ENCODE data around the gene BTNL9.
"Not testable (repeated sequence)": the region's sequence is repeated elsewhere in the genome, so short reads cannot be mapped to it uniquely, and the experiment has no call there.

BTNL9 gene

GRCh38 chr5:181062631-181063030, 22.6 kb downstream of the BTNL9 start:
- no peak for DNase-seq

- no peak for DNase-seq
Observed at GRCh38 chr5:181063514-181063913, 23.4 kb downstream of the BTNL9 start.

- no peak for DNase-seq
Observed at GRCh38 chr5:181064987-181065386, 24.9 kb downstream of the BTNL9 start.

DNA sequence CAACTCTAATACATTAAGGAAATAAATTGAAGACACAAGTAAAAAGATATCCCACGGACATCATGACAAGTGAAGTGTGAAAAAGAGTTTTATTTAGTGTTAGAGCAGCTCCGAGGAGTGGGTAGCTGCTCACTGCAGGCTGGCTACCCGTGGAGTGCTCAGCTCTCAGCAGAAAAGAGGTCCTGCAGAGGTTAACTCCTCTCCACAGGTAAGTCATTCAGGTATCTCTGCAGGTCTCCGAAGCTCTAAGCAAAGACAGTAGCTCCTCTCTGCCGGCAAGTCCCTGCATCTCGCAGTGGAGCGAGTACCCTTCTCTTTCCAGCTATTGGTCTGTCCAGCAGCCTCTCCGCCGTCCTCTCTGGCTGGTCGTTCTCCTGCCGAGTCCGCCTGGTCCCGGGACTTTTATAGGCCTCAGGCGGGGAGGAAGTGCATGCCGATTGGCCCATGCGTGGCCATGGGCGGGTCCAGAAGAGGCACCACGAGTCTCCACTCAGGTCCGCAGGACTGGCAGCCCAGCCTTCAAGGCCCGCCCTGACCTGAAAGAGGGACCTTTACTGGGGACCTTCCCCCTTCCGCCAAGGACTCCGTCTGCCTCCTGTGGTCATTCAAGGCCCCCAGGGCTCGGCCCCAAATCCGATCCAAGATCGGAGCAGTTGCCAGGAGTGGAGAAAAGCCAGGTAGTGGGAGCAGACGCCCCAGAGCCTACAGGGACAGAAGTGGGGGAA, 29.9 kb downstream of the BTNL9 start:
- no peak for DNase-seq

DNA sequence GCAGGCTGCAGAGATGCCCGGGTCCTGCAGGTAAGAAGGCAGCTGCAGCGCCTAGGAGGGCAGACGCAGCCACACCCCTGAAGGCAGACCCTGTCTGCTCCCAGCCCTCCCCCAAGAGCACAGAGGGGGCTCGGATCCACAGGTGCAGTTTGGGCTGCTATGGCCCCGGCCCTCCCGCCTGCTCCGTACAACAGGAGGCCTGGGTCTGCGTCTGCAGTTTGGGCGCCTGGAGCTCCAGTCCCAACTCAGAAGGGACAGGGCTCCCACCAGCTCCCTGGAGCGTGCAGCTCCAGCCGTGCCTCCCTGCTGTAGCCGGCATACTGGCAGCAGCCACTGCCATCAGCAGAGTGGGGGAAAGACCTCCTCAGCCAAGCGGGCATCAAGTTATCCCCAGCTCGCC, 30.5 kb downstream of the BTNL9 start:
- DNase-seq = no peak

DNA sequence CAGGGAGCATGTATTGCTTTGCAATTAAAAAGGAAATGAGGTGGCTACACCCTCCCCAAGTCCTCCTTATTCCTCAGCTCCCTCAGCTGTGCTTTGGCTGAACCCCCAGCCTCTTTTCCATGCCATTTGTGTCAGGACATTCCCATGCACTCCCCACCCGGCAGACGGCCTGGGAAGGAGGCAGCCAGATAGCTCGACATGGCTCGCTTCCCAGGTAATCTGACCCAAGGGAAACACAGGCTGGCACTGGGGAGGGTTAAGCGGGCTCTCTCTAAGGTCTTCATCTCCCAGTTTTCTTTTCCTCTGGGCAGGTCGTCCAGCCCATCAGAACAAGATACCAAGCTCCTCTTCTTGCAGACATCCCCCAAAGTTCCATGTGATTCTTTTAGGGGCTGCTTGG, 31.2 kb downstream of the BTNL9 start:
- no peak for DNase-seq

- no peak for DNase-seq
Observed at GRCh38 chr5:181076920-181077319, 36.9 kb downstream of the BTNL9 start.

- no peak for DNase-seq
Observed at GRCh38 chr5:181081989-181082388, 41.9 kb downstream of the BTNL9 start.

- DNase-seq = no peak
Observed at GRCh38 chr5:181084621-181085195, 44.6 kb downstream of the BTNL9 start.

DNA sequence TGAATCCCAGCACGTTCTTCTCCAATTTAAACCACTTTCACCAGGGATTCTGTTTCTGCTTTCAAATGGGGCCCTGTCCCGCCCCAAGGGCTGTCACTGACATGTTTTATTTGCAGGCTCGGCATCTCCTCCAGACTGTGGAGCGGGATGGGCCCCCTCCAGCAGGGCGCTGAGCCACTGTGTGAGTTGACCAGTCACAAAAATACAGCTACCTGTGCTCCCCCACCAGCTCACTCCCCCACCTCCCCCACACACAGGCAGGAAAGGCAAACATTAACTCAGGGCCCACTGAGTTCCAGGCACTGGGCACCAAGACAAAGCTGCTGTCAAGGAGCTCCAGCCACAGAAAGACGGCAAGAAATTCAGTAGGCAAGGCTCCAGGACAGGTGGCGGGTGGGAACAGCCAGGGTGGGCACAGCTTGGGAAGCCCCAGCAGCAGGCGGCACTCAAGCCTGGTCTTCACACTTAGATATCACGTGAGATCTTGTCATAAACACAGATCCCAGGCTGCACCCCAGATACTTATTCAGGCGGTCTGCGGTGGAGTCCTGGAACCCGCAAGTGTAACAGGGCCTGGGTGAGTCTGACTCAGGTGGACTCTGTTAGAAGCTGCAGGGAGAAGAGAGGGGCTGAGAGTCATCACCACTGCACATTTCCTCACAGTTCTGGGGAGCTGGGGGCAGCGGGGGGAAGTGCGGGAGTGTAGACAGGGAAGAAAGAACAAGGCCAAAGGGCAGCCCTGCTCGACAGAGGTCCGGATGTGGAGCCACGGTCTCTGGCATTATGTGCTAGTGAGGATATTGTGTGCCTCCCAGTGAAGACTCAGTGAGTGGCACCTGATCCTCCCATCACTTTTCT, 46.2 kb downstream of the BTNL9 start:
- DNase-seq = no peak

DNA sequence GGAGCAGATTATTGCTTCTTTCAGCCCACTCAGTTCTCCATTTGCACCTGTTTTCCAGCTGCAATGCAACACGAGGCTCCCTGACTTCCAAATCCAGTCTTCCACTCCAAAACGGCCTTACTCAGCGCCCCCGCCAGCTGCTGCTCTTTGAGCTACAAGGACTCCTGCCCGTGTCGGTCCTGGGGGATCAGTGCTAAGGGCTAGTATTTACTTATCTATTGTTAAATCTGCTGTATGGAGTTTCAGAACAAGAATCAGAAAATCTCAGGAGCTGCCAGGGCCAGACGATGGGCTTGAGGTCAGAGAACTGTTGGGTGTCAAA, 46.8 kb downstream of the BTNL9 start:
- DNase-seq = no peak

- no peak for DNase-seq
Observed at GRCh38 chr5:181087309-181087708, 47.2 kb downstream of the BTNL9 start.

DNA sequence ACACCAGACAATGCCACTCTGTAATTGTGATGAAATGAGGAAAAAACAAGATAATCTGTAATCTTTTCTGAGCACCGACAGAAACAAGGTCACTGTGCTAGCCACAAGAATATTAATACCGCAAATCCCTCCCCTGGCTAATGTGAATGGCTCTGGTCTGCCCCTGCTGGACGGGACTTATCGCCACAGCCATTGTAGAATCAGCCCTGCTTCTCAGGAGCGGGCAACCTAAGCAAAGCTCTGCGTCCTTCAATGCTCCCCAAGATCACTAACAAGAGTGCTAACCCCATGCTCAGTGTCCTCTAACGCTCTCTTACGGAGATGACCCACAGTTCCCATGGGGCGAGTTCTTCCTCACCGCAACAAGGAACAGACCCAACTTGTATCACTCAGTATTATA, 48.2 kb downstream of the BTNL9 start:
- no peak for DNase-seq

DNA sequence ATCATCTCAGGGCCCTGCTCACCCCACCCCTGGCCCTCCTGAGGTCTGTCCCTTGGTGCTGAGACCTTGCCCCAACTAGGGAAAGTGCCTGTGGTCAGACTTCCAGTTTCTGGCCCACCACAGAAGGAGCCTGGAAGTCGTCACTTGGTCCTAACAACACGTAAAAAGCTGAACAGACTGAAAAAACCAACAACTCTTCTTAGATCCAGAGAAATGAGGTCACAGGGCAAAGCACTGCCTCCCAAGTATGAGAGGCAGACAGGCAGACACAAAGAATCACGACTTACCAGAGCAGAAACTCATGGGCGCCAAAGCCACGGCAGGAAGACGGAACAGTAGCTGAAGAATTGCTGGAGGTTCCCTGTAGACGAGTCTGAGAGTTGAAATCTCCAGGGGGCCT, 52.4 kb downstream of the BTNL9 start:
- no peak for DNase-seq

GRCh38 chr5:181095162-181095561, 55.1 kb downstream of the BTNL9 start:
- DNase-seq = not testable (repeated sequence)

DNA sequence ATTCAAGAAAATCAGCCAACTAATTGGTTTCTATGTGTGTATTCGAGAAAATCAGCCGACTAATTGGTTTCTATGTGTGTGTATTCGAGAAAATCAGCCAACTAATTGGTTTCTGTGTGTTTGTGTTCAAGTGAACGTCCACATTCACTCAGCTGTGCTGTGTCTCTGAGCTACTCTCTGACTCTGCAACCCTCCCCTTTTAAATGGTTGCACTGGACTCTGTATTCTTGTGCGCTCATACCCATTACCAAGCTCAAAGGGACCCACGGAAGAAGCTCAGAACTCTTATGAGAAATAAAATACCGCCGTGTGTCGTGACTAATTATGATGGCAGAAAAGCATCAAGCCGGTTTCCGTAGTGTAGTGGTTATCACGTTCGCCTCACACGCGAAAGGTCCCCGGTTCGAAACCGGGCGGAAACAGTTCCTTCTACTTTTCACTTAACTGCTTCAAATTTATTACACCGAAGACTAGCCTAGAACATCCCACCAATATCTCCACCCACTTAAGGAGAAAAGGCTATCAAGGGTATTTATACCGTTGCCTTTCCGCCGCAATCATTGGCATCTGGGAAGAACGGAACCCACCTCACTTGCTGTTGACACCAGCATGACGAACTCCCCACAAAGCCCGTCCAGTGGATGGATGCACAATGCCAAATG, 56.8 kb downstream of the BTNL9 start:
- not testable (repeated sequence) for DNase-seq

- DNase-seq = not testable (repeated sequence)
Observed at GRCh38 chr5:181097383-181097753, 57.3 kb downstream of the BTNL9 start.

- DNase-seq = not testable (repeated sequence)
Observed at GRCh38 chr5:181097759-181098491, 57.9 kb downstream of the BTNL9 start.

GRCh38 chr5:181098762-181099601, 58.9 kb downstream of the BTNL9 start:
- no peak for DNase-seq

- DNase-seq = no peak
Observed at GRCh38 chr5:181099602-181100086, 59.6 kb downstream of the BTNL9 start.

DNA sequence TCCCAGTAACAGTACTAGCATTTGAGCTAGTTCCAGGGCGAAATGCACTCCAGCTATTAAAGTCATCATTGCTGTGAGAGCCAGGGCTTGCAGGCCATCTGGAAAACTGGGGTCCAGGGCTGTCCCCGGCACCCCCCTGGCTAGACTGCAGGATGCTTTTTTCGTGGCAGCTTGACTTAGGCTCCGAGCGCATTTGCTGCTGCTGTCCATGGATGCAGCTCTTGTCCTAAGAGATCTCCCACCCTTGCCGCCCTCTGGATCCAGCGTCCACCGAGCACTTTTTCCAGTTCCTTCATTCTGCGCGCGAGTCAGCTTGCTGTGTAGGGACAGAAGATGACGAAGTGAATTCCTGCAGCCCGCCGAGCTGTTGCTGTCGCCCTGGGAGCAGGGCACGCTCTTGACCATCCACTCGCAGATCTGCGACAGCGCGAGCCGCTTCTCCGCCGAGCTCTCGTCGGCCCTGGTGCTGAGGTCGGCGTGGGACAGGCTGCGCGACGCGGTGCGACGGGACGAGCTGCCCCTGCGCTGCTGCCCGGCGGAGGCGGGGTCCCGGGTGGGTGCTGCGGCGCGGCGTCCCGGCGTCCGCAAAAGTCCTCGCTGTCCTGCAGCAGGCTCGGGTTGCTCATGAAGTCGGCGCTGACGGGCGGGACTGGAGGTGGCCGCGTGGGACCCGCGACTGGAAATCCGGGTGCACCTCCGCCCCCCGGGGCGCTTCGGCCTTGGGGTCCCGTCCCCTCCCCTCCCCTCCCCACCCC, 60.2 kb downstream of the BTNL9 start:
- no peak for DNase-seq
